K562 (cell line): ENCODE results near the gene ADGRB2. TPM values are rescaled to one million over a fixed set of nuclear protein-coding genes. Genes with fewer than 3 reads are reported as not detected.

Experiments
- ATAC-seq: fragments of 200-7000 bp; cut with Tn5 transposase; 3 replicates; pipeline ENCODE4 v1.9.1; 2020; ENCODE audit warnings: moderate library complexity
- BruUV-seq: library from RNA; stranded (reverse); fragments of 400-500 nt; replicated peaks from 2 replicates; lab custom pipeline; 2021; lab: Mats Ljungman, UMichigan
- CTCF ChIA-PET: fragments of 300-600 bp; formaldehyde crosslinking; extraction: SDS; loops from one replicate; lab custom pipeline; 2021; ENCODE audit warnings: low intra/inter-chr PET ratio; lab: Yijun Ruan, JAX
- POLR2A ChIA-PET: fragments of 300-600, 350-650 bp; sonication (Branson Sonifier 250); formaldehyde crosslinking; extraction: SDS; loops from one replicate; lab custom pipeline; 2021; ENCODE audit warnings: antibody characterized with exemption, inconsistent platforms; lab: Yijun Ruan, JAX
- DNase-seq, 4 experiments: peaks; one replicate each; pipeline versions ENCODE4 v3.0.0 to v3.0.0-alpha.2; 2011 to 2018; ENCODE audit warnings: low spot score in 3 of 4, mixed read lengths in 3 of 4; ENCODE audit errors: extremely low read depth in 1 of 4
- FAIRE-seq: peaks from 2 replicates; lab custom pipeline; 2011; peaks lifted over from hg19 to GRCh38; lab: Jason Lieb, UNC
- H2AFZ ChIP-seq: 2 replicates; pipeline ENCODE4 v1.6.0; 2011; ENCODE audit warnings: low read depth, low read length, control low read depth, inconsistent platforms
- H3K27ac ChIP-seq: fragments of 200-600 bp; 3 replicates; pipeline ENCODE4 v1.8.0; 2011; ENCODE audit warnings: low read depth, mild to moderate bottlenecking, control low read depth, inconsistent platforms, low read length, moderate library complexity, mixed read lengths; ENCODE audit errors: extremely low read depth
- H3K27me3 ChIP-seq, 2 experiments: fragments of 300-600 bp in 1 of 2; 2 replicates in 1 of 2; 3 replicates in 1 of 2; pipeline versions ENCODE4 v1.6.0 to v1.8.0; 2011; ENCODE audit warnings: inconsistent platforms in 2 of 2, low read length in 2 of 2, mild to moderate bottlenecking in 1 of 2, mixed read lengths in 1 of 2, moderate library complexity in 1 of 2; ENCODE audit not compliant: control insufficient read depth in 2 of 2, insufficient read depth in 2 of 2
- H3K36me3 ChIP-seq: fragments of 300-600 bp; 3 replicates; pipeline ENCODE4 v1.8.0; 2011; ENCODE audit warnings: mild to moderate bottlenecking, low read length, inconsistent platforms; ENCODE audit not compliant: control insufficient read depth, insufficient read depth
- H3K4me1 ChIP-seq, 2 experiments: fragments of 200-600 bp in 1 of 2; replicated peaks in 1 of 2; 2 replicates in 1 of 2; 3 replicates in 1 of 2; pipeline versions ENCODE4 v1.5.1 to v1.8.0; 2011; ENCODE audit warnings: inconsistent platforms in 2 of 2, low read length in 2 of 2, mild to moderate bottlenecking in 1 of 2, mixed read lengths in 1 of 2, moderate library complexity in 1 of 2; ENCODE audit not compliant: control insufficient read depth in 2 of 2, insufficient read depth in 2 of 2
- H3K4me2 ChIP-seq: 2 replicates; pipeline ENCODE4 v1.6.1; 2011; ENCODE audit warnings: low read length, control low read depth, inconsistent platforms, mixed read lengths; ENCODE audit not compliant: insufficient read depth
- H3K4me3 ChIP-seq: fragments of 200-600 bp; sonication (generic), shearing (Covaris generic); 2 replicates; pipeline ENCODE4 v1.5.1; 2016; ENCODE audit warnings: control low read depth, inconsistent platforms
- H3K79me2 ChIP-seq: fragments of 200-600 bp; 3 replicates; pipeline ENCODE4 v1.8.0; 2011; ENCODE audit warnings: low read length, inconsistent platforms; ENCODE audit not compliant: control insufficient read depth, insufficient read depth
- H3K9ac ChIP-seq, 2 experiments: 2 replicates each; pipeline versions ENCODE4 v1.6.0 to v1.6.1; 2011; ENCODE audit warnings: low read depth in 2 of 2, low read length in 2 of 2, control low read depth in 1 of 2, inconsistent platforms in 1 of 2, mild to moderate bottlenecking in 1 of 2, mixed read lengths in 1 of 2; ENCODE audit not compliant: insufficient read depth in 1 of 2
- H3K9me1 ChIP-seq: one replicate; pipeline ENCODE4 v1.6.0; 2011; ENCODE audit warnings: inconsistent platforms, mild to moderate bottlenecking, low read length, moderate library complexity; ENCODE audit not compliant: control insufficient read depth, insufficient read depth
- H3K9me3 ChIP-seq: replicated peaks from 2 replicates; pipeline ENCODE4 v1.5.1; 2011; ENCODE audit warnings: low read depth, low read length, inconsistent platforms; ENCODE audit not compliant: control insufficient read depth, insufficient read depth
- H4K20me1 ChIP-seq: replicated peaks from 2 replicates; pipeline ENCODE4 v1.6.1; 2011; ENCODE audit warnings: low read length, inconsistent platforms, mixed read lengths; ENCODE audit not compliant: control insufficient read depth, insufficient read depth
- ARNT ChIP-seq, 2 experiments: fragments of 450-650 bp; IDR thresholded peaks; 2 replicates each; pipeline ENCODE4 v1.6.1; 2016; ENCODE audit warnings: mild to moderate bottlenecking in 1 of 2
- CREBBP ChIP-seq: IDR thresholded peaks from one replicate; pipeline ENCODE4 v1.6.1; 2012; ENCODE audit warnings: low read depth, mild to moderate bottlenecking, control low read depth, inconsistent platforms, low read length
- EGR1 ChIP-seq: fragments of 450-650 bp; conservative IDR thresholded peaks from 2 replicates; pipeline ENCODE4 v1.6.1; 2017; ENCODE audit warnings: mild to moderate bottlenecking
- ESRRA ChIP-seq: fragments of 450-650 bp; IDR thresholded peaks from 2 replicates; pipeline ENCODE4 v1.6.1; 2014; ENCODE audit warnings: low read depth, mild to moderate bottlenecking, moderate library complexity, borderline replicate concordance
- MCM5 ChIP-seq: fragments of 450-650 bp; IDR thresholded peaks from 2 replicates; pipeline ENCODE4 v1.6.1; 2016; ENCODE audit warnings: low read depth
- ZNF124 ChIP-seq: sonication (generic); formaldehyde crosslinking; IDR thresholded peaks from 2 replicates; pipeline ENCODE4 v1.8.1; 2022; ENCODE audit warnings: missing genetic modification reagents
- WGBS: fragments of 100-300 bp; shearing (Covaris generic); methylation state at CpG from one replicate; pipeline ENCODE4 v1.1.6; 2016; ENCODE audit warnings: low coverage, mixed read lengths; ENCODE audit not compliant: insufficient coverage; ENCODE audit errors: missing lambda C conversion rate; 5-methylcytosine and 5-hydroxymethylcytosine counted together
- in situ Hi-C: fragments of 300-500 bp; cut with MboI; formaldehyde crosslinking; loops from 4 replicates; pipeline ENCODE4 v1.15.0; 2018; ENCODE audit warnings: inconsistent platforms, mixed read lengths
- intact Hi-C: fragments of 100-400 bp; cut with micrococcal nuclease; formaldehyde crosslinking; loops from 2 replicates; pipeline ENCODE4 v1.14.2; 2022
- polyA plus RNA-seq, 8 experiments: library from polyadenylated mRNA; depleted of rRNA in 4 of 8; stranded (reverse) in 5 of 8; unstranded in 3 of 8; fragments of >200 nt; fragmentation: Nextera tagmentation in 2 of 8; fragmentation: Illumina TruSeq in 1 of 8; extraction: Ambion mirVana in 2 of 8; extraction: Trizol in 1 of 8; gene quantifications; 2 replicates each; pipeline versions ENCODE4 v1.2.1 to v1.2.3, GENCODE V29; 2011 to 2014; ENCODE audit warnings: inconsistent platforms in 1 of 8, missing spikeins in 1 of 8
- total RNA-seq, 7 experiments: library from RNA; depleted of rRNA in 6 of 7; stranded (reverse); fragments of >200 nt in 6 of 7; fragmentation: Illumina TruSeq in 2 of 7; extraction: Trizol in 2 of 7; gene quantifications; 2 replicates each; pipeline versions ENCODE4 v1.2.1 to v1.2.3, GENCODE V29; 2011 to 2021; ENCODE audit warnings: low replicate concordance in 1 of 7
- TF ChIP-seq, protein P1 (sequence below): conservative IDR thresholded peaks from 2 replicates; pipeline ENCODE4 v1.6.1; 2011; ENCODE audit warnings: low read depth, mild to moderate bottlenecking, low read length; ENCODE audit not compliant: control insufficient read depth
- TF ChIP-seq, protein P2 (sequence below): fragments of 250-450 bp; sonication (Bioruptor Pico); IDR thresholded peaks from 2 replicates; pipeline ENCODE4 v1.4.0; 2020

ADGRB2 gene
- total and polyA plus RNA-seq, 9 of the 15 experiments (the other 6 are each of a cell fraction or from before 2014, with no cell fraction given), result 0.04 to 0.23 (median 0.20) TPM; not detected in 2

DNA sequence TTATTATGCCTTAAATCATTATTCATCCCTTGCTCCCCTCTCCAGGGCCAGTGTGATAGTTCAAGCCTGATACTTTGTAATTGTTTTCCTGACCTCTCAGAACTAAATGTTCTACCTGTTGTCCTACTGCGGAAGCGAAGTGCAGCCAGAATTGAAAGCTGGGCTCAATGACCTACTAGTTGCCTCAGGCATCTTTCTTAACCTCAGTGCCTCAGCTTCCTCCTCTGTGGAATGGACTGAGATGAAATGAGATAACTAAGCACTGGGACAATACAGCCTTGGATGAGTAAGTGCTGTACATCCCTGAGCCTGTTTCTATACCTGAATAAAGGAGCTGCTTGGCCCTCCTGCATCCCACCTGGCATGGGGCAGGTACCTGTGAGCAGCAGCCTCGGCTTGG, 86.7 kb downstream of the ADGRB2 start:
- no peak for FAIRE-seq
- ChIA-PET CTCF (no interaction called here), POLR2A (interaction anchor here (0.6 to 0.9 kb wide), 2 partner anchors 10 to 386 kb away, joined by 3 read pairs; no protein-coding TSS in a partner anchor)
- Histone ChIP-seq H3K9me1 (no peaks in the 10 kb centered on the region), H3K4me2 (no peak overlapping the region), H3K9ac (no peak overlapping the region), H3K4me1 (peaks cover 0 to 4% of the 10 kb centered on the region in 2 experiments; a peak in 1 of 5 replicates), H4K20me1 (peaks cover 11% of the 10 kb centered on the region), H3K27ac (no peak overlapping the region), H3K36me3 (no peaks in the 10 kb centered on the region), H3K79me2 (no peaks in the 10 kb centered on the region), H3K4me3 (no peak overlapping the region), H2AFZ (no peak overlapping the region), H3K9me3 (no peaks in the 10 kb centered on the region), H3K27me3 (peaks cover 63 to 95% of the 10 kb centered on the region in 2 experiments)
- TF ChIP-seq MCM5 (no peak), ZNF124 (CRISPR knock-in tag) (no peak), ARNT (IDR thresholded peaks at IDR 0.05) (no peak), EGR1 (no peak), ESRRA (peak; percentile 65; the same call in 1 of the 2 replicates), CREBBP (no peak)
- TF ChIP-seq, protein P1, sequence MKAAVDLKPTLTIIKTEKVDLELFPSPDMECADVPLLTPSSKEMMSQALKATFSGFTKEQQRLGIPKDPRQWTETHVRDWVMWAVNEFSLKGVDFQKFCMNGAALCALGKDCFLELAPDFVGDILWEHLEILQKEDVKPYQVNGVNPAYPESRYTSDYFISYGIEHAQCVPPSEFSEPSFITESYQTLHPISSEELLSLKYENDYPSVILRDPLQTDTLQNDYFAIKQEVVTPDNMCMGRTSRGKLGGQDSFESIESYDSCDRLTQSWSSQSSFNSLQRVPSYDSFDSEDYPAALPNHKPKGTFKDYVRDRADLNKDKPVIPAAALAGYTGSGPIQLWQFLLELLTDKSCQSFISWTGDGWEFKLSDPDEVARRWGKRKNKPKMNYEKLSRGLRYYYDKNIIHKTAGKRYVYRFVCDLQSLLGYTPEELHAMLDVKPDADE, result no peak
- TF ChIP-seq, protein P2, sequence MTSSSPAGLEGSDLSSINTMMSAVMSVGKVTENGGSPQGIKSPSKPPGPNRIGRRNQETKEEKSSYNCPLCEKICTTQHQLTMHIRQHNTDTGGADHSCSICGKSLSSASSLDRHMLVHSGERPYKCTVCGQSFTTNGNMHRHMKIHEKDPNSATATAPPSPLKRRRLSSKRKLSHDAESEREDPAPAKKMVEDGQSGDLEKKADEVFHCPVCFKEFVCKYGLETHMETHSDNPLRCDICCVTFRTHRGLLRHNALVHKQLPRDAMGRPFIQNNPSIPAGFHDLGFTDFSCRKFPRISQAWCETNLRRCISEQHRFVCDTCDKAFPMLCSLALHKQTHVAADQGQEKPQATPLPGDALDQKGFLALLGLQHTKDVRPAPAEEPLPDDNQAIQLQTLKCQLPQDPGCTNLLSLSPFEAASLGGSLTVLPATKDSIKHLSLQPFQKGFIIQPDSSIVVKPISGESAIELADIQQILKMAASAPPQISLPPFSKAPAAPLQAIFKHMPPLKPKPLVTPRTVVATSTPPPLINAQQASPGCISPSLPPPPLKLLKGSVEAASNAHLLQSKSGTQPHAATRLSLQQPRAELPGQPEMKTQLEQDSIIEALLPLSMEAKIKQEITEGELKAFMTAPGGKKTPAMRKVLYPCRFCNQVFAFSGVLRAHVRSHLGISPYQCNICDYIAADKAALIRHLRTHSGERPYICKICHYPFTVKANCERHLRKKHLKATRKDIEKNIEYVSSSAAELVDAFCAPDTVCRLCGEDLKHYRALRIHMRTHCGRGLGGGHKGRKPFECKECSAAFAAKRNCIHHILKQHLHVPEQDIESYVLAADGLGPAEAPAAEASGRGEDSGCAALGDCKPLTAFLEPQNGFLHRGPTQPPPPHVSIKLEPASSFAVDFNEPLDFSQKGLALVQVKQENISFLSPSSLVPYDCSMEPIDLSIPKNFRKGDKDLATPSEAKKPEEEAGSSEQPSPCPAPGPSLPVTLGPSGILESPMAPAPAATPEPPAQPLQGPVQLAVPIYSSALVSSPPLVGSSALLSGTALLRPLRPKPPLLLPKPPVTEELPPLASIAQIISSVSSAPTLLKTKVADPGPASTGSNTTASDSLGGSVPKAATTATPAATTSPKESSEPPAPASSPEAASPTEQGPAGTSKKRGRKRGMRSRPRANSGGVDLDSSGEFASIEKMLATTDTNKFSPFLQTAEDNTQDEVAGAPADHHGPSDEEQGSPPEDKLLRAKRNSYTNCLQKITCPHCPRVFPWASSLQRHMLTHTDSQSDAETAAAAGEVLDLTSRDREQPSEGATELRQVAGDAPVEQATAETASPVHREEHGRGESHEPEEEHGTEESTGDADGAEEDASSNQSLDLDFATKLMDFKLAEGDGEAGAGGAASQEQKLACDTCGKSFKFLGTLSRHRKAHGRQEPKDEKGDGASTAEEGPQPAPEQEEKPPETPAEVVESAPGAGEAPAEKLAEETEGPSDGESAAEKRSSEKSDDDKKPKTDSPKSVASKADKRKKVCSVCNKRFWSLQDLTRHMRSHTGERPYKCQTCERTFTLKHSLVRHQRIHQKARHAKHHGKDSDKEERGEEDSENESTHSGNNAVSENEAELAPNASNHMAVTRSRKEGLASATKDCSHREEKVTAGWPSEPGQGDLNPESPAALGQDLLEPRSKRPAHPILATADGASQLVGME (CRISPR knock-in tag), result no peak
- intact Hi-C loops, result no loop called here
- no peak for ATAC-seq
- BruUV-seq, result no TSS peak
- no peak for DNase-seq
- 0% methylated on average over 3 of the region's 3 CpGs for WGBS
- in situ Hi-C loops, result no loop called here
